SK-N-SH treated with all-trans-retinoic acid at 6 μM for 48 hours (cell line): Measurements from ENCODE around the gene PGP.

Source experiments
- ATAC-seq: fragments of 200-7000 bp; cut with Tn5 transposase; 3 replicates; pipeline ENCODE4 v1.9.1; 2020; ENCODE audit warnings: mild to moderate bottlenecking, moderate library complexity
- ARNTL ChIP-seq: fragments of 450-650 bp; formaldehyde crosslinking; IDR thresholded peaks from 2 replicates; pipeline ENCODE4 v1.5.0; 2020; ENCODE audit warnings: low read depth, mild to moderate bottlenecking, moderate library complexity, borderline replicate concordance
- BACH2 ChIP-seq: fragments of 250-450 bp; sonication (Bioruptor Pico); IDR thresholded peaks from 2 replicates; pipeline ENCODE4 v1.9.0; 2021; ENCODE audit warnings: mild to moderate bottlenecking, borderline replicate concordance
- CREB5 ChIP-seq: fragments of 250-450 bp; sonication (Bioruptor Pico); IDR thresholded peaks from 2 replicates; pipeline ENCODE4 v1.5.1; 2020; ENCODE audit warnings: low read depth, mild to moderate bottlenecking, moderate library complexity
- CSDC2 ChIP-seq: fragments of 250-450 bp; sonication (Bioruptor Pico); IDR thresholded peaks from 2 replicates; pipeline ENCODE4 v1.5.0; 2020; ENCODE audit warnings: mild to moderate bottlenecking, moderate library complexity
- GLIS3 ChIP-seq: fragments of 250-450 bp; sonication (Bioruptor Pico); IDR thresholded peaks from 2 replicates; pipeline ENCODE4 v1.5.0; 2020; ENCODE audit warnings: mild to moderate bottlenecking, moderate library complexity
- ISL1 ChIP-seq: fragments of 250-450 bp; sonication (Bioruptor Pico); IDR thresholded peaks from 2 replicates; pipeline ENCODE4 v2.1.2; 2022; ENCODE audit warnings: mild to moderate bottlenecking, moderate library complexity
- OSR1 ChIP-seq: fragments of 250-450 bp; sonication (Bioruptor Pico); IDR thresholded peaks from 2 replicates; pipeline ENCODE4 v1.8.0; 2022; ENCODE audit warnings: moderate library complexity, mild to moderate bottlenecking, inconsistent platforms
- PATZ1 ChIP-seq: fragments of 250-450 bp; sonication (Bioruptor Pico); IDR thresholded peaks from 2 replicates; pipeline ENCODE4 v1.8.0; 2020; ENCODE audit warnings: mild to moderate bottlenecking, moderate library complexity, borderline replicate concordance
- POU6F1 ChIP-seq: fragments of 250-450 bp; sonication (Bioruptor Pico); IDR thresholded peaks from 2 replicates; pipeline ENCODE4 v1.8.0; 2021; ENCODE audit warnings: low read depth, mild to moderate bottlenecking, moderate library complexity, borderline replicate concordance
- RARB ChIP-seq: fragments of 250-450 bp; sonication (Bioruptor Pico); IDR thresholded peaks from 2 replicates; pipeline ENCODE4 v1.8.0; 2021; ENCODE audit warnings: mild to moderate bottlenecking, moderate library complexity
- SNAI2 ChIP-seq: fragments of 250-450 bp; sonication (Bioruptor Pico); IDR thresholded peaks from 2 replicates; pipeline ENCODE4 v1.5.0; 2020; ENCODE audit warnings: mild to moderate bottlenecking, moderate library complexity
- TCF4 ChIP-seq: fragments of 250-450 bp; sonication (Bioruptor Pico); IDR thresholded peaks from 2 replicates; pipeline ENCODE4 v1.8.0; 2021; ENCODE audit warnings: mild to moderate bottlenecking, moderate library complexity, borderline replicate concordance
- TOX ChIP-seq: fragments of 250-450 bp; sonication (Bioruptor Pico); IDR thresholded peaks from 2 replicates; pipeline ENCODE4 v1.8.0; 2021; ENCODE audit warnings: mild to moderate bottlenecking, moderate library complexity, borderline replicate concordance
- TSHZ2 ChIP-seq: fragments of 250-450 bp; sonication (Bioruptor Pico); IDR thresholded peaks from 2 replicates; pipeline ENCODE4 v1.5.0; 2020; ENCODE audit warnings: mild to moderate bottlenecking, moderate library complexity
- ZC3H10 ChIP-seq: fragments of 250-450 bp; sonication (Bioruptor Pico); IDR thresholded peaks from 2 replicates; pipeline ENCODE4 v1.5.1; 2021; ENCODE audit warnings: mild to moderate bottlenecking, moderate library complexity
- ZFP3 ChIP-seq: fragments of 250-450 bp; sonication (Bioruptor Pico); IDR thresholded peaks from 2 replicates; pipeline ENCODE4 v1.5.0; 2020; ENCODE audit warnings: mild to moderate bottlenecking, moderate library complexity
- ZFP30 ChIP-seq: fragments of 450-650 bp; formaldehyde crosslinking; IDR thresholded peaks from 2 replicates; pipeline ENCODE4 v1.5.0; 2022; ENCODE audit warnings: mild to moderate bottlenecking, moderate library complexity
- ZNF565 ChIP-seq: fragments of 450-650 bp; formaldehyde crosslinking; conservative IDR thresholded peaks from 2 replicates; pipeline ENCODE4 v1.5.0; 2020; ENCODE audit warnings: low read depth, mild to moderate bottlenecking, moderate library complexity
- ZNF70 ChIP-seq: fragments of 450-650 bp; formaldehyde crosslinking; IDR thresholded peaks from 2 replicates; pipeline ENCODE4 v1.5.0; 2020; ENCODE audit warnings: mild to moderate bottlenecking, moderate library complexity
- ZNF8 ChIP-seq: fragments of 450-650 bp; formaldehyde crosslinking; IDR thresholded peaks from 2 replicates; pipeline ENCODE4 v1.5.0; 2020; ENCODE audit warnings: mild to moderate bottlenecking, moderate library complexity
- TF ChIP-seq, protein P1 (sequence below): fragments of 250-450 bp; sonication (Bioruptor Pico); IDR thresholded peaks from 2 replicates; pipeline ENCODE4 v1.5.1; 2021; ENCODE audit warnings: mild to moderate bottlenecking, moderate library complexity

Gene PGP

GRCh38 chr16:2188395-2188794 is 26.2 kb downstream of the PGP start (continued):
- TF ChIP-seq PATZ1 (CRISPR knock-in tag): no peak

DNA sequence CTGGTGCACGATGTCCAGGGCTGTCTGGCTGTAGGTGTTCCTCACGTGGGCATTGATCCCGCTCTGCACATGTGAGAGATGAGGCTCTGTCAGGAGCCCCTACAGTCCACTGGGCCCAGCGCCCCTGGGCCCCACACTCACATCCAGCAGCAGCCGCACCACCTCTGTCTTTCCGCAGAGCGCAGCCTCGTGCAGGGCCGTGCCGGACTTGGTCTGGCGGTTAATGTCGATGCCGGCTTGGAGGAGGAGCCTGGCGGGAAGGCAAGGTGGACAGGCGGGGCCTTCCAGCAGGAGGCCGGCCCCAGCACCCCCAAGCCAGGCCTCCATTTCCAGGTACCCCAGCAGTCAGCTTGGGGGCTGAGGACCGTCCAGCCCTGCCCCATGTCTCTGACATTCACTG is 27.4 kb downstream of the PGP start:
- TF ChIP-seq ZNF70 (CRISPR knock-in tag) (no peak), TSHZ2 (CRISPR knock-in tag) (no peak), PATZ1 (CRISPR knock-in tag) (no peak), ZNF8 (CRISPR knock-in tag) (no peak), CREB5 (CRISPR knock-in tag) (no peak), BACH2 (no peak), POU6F1 (CRISPR knock-in tag) (no peak), OSR1 (CRISPR knock-in tag) (no peak), ISL1 (CRISPR knock-in tag) (no peak)
- TF ChIP-seq, protein P1, sequence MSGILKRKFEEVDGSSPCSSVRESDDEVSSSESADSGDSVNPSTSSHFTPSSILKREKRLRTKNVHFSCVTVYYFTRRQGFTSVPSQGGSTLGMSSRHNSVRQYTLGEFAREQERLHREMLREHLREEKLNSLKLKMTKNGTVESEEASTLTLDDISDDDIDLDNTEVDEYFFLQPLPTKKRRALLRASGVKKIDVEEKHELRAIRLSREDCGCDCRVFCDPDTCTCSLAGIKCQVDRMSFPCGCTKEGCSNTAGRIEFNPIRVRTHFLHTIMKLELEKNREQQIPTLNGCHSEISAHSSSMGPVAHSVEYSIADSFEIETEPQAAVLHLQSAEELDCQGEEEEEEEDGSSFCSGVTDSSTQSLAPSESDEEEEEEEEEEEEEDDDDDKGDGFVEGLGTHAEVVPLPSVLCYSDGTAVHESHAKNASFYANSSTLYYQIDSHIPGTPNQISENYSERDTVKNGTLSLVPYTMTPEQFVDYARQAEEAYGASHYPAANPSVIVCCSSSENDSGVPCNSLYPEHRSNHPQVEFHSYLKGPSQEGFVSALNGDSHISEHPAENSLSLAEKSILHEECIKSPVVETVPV (CRISPR knock-in tag): no peak
- ATAC-seq: no peak

DNA sequence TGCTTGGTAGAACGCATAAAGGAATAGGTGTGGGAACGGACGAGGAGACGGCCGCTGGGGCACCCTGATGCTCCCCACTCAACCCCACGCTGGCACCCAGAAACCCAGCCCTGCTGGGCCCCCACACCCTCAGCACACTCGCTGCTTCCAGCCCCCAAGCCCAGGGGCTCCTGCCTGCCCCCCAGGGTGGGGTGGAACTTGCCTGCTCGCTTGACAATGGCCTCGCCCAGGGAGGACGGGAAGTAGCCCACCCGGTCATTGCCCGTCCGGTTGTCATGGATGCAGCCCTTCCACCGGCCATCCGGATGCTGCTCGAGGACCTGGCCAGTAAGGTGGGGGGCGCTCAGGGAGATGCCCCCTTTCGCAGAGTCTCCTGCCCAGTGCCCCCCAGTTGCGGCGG is 28.1 kb downstream of the PGP start:
- no peak for TF ChIP-seq ZNF8 (CRISPR knock-in tag)
- TF ChIP-seq TOX: no peak
- TF ChIP-seq ZC3H10: no peak
- no peak for TF ChIP-seq GLIS3 (CRISPR knock-in tag)
- TF ChIP-seq, protein P1 (CRISPR knock-in tag): no peak
- no peak for TF ChIP-seq TCF4 (CRISPR knock-in tag)
- ATAC-seq: no peak

DNA sequence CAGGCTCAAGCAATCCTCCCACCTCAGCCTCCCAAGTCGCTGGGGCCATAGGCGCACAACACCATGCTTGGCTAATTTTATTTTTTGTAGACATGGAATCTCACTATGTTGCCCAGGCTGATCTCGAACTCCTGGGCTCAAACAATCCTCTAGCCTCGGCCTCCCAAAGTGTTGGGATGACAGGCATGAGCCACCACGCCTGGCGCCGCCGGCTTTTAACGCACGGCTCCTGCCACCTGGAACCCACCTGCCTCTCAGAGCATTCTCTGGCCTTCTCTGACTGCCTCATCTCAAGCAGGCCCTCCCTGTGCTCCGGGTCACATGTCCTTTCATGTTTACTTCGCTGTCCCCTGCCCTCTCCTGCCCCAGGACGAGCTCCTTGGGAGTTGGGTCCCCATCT is 28.6 kb downstream of the PGP start:
- ATAC-seq: no peak
- TF ChIP-seq TCF4 (CRISPR knock-in tag): no peak
- TF ChIP-seq GLIS3 (CRISPR knock-in tag): no peak
- no peak for TF ChIP-seq ZFP30
- TF ChIP-seq TOX: no peak
- no peak for TF ChIP-seq ZNF8 (CRISPR knock-in tag)
- TF ChIP-seq ZNF565: no peak
- TF ChIP-seq ISL1 (CRISPR knock-in tag): no peak
- no peak for TF ChIP-seq RARB (CRISPR knock-in tag)
- no peak for TF ChIP-seq CSDC2
- TF ChIP-seq SNAI2: no peak
- no peak for TF ChIP-seq ZFP3 (CRISPR knock-in tag)
- TF ChIP-seq, protein P1 (CRISPR knock-in tag): no peak
- no peak for TF ChIP-seq ARNTL (CRISPR knock-in tag)
- no peak for TF ChIP-seq ZC3H10
